Endothelial cell of hepatic sinusoid (primary cell): Measurements from ENCODE around the gene IGF2R.
"Not testable (repeated sequence)": the region's sequence is repeated elsewhere in the genome, so short reads cannot be mapped to it uniquely, and the experiment has no call there.

Experiments used
- in situ Hi-C: cut with HindIII; loops from 2 replicates; pipeline ENCODE4 v1.10.0; 2017; ENCODE audit warnings: low sequenced_read_pairs

The IGF2R gene

GRCh38 chr6:160088784-160089533 lies 120.1 kb downstream of the IGF2R start:
- in situ Hi-C loops = no loop called here

GRCh38 chr6:160089534-160089897 lies 120.6 kb downstream of the IGF2R start:
- in situ Hi-C loops = no loop called here

GRCh38 chr6:160090442-160091239 lies 121.8 kb downstream of the IGF2R start:
- in situ Hi-C loops = not testable (repeated sequence)

GRCh38 chr6:160092176-160092575 lies 123.3 kb downstream of the IGF2R start:
- in situ Hi-C loops = not testable (repeated sequence)

- in situ Hi-C loops = no loop called here
These were observed 123.7 kb downstream of the IGF2R start for GRCh38 chr6:160092602-160093001.

GRCh38 chr6:160093061-160093460 lies 124.2 kb downstream of the IGF2R start:
- in situ Hi-C loops = no loop called here

- in situ Hi-C loops = no loop called here
These were observed 125.1 kb downstream of the IGF2R start for GRCh38 chr6:160093946-160094345.

- in situ Hi-C loops = no loop called here
These were observed 126.4 kb downstream of the IGF2R start for GRCh38 chr6:160095146-160095845.

- in situ Hi-C loops = no loop called here
These were observed 132.7 kb downstream of the IGF2R start for GRCh38 chr6:160101277-160102205.

GRCh38 chr6:160102399-160102798 lies 133.5 kb downstream of the IGF2R start:
- in situ Hi-C loops = no loop called here

- in situ Hi-C loops = no loop called here
These were observed 134.3 kb downstream of the IGF2R start for GRCh38 chr6:160102956-160103824.

- in situ Hi-C loops = no loop called here
These were observed 134.9 kb downstream of the IGF2R start for GRCh38 chr6:160103825-160104100.

- in situ Hi-C loops = no loop called here
These were observed 136.1 kb downstream of the IGF2R start for GRCh38 chr6:160104821-160105517.

- in situ Hi-C loops = no loop called here
These were observed 137.1 kb downstream of the IGF2R start for GRCh38 chr6:160106010-160106409.

- in situ Hi-C loops = no loop called here
These were observed 137.8 kb downstream of the IGF2R start for GRCh38 chr6:160106701-160107100.

GRCh38 chr6:160108077-160108476 lies 139.2 kb downstream of the IGF2R start:
- in situ Hi-C loops = no loop called here

- in situ Hi-C loops = no loop called here
These were observed 141.8 kb downstream of the IGF2R start for GRCh38 chr6:160110586-160111123.

GRCh38 chr6:160111806-160112205 lies 142.9 kb downstream of the IGF2R start:
- in situ Hi-C loops = no loop called here
